GM18517 (cell line): ENCODE data around the gene ADORA3.
"Not testable (repeated sequence)": the region's sequence is repeated elsewhere in the genome, so short reads cannot be mapped to it uniquely, and the experiment has no call there.

ENCODE experiments used
- ATAC-seq: cut with Tn5 transposase; IDR thresholded peaks from one replicate; pipeline ENCODE4 v1.9.1; 2021; ENCODE audit warnings: mild to moderate bottlenecking, moderate library complexity; ENCODE audit not compliant: unreplicated experiment

Gene ADORA3

GRCh38 chr1:111503585-111504060 is at the start of gene ADORA3, which contains the start of gene TMIGD3:
Gene ADORA3, minus strand, starts transcription at chr1:111503633. Its CDS starts 279 bp downstream, at chr1:111503354.
Gene TMIGD3, minus strand, starts transcription at chr1:111503633. Its CDS starts 279 bp downstream, at chr1:111503354.
- ATAC-seq, result no peak

DNA sequence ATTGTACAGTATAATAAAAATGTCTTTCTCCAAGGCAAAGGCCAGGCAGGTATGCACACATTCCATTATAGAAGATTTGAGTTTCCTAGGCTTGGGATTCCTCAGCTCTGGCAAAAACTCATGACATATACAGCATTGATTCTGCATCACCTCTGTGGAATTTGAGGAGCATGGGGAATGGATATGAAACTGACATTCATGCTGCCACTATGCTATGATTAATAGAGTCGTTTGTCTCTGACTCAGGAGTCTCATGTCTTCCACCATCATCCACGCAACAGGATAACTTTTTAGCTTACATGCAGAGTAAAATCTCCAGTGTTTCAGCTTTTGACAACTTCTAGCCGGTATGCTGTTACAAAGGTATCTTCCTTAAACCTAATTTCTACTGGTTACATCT is 49.8 kb upstream of the ADORA3 start:
- ATAC-seq, result no peak

- no peak for ATAC-seq
These were observed 49.2 kb upstream of the ADORA3 start for GRCh38 chr1:111552587-111552986.

DNA sequence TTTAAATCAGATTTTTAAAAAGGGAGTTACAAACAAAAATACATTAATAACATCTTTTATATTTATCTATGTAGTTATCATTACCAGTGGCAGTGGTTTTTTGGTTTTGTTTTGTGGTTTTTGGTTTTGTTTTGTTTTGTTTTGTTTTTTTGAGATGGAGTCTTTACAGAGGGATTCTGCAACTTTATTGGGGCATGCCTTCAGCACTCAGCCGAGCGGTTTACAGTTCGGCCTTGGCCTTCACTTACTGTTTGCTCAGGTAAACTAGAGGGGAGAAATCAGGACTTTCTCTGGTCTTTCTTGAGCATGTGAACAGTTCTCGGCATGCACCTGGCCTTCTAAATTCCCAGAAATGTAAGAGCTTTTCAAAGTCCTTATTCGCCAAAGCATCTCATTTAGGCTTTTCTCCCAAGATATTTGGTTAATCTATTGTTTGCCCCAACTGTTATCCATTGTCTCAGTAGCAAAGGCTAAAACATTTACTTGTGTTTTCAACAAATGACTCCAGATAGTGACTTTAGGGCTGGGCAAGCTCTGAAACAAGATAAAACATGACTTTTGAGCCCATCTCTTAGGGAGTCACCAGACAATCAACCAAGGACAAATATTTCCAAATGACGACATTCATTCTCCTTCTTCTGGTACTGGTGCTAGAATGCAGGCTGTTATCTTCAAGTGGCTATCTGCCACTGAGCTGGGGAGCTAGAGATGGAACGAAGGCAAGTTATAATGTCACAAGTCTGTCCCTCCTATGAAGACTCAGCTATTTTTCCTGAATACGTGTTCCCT is 48.4 kb upstream of the ADORA3 start:
- no peak for ATAC-seq

DNA sequence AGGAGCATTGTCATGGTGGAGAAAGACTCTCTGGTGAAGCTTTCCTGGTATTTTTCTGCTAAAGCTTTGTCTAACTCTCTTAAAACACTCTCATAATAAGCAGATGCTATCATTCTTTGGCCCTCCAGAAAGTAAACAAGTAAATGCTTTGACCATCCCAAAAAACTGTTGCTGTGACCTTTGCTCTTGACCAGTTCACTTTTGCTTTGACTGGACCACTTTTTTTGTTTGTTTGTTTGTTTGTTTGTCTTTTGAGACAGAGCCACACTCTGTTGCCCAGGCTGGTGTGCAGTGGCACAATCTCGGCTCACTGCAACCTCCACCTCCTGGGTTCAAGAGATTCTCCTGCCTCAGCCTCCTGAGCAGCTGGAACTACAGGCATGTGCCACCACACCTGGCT is 44.4 kb upstream of the ADORA3 start:
- not testable (repeated sequence) for ATAC-seq

DNA sequence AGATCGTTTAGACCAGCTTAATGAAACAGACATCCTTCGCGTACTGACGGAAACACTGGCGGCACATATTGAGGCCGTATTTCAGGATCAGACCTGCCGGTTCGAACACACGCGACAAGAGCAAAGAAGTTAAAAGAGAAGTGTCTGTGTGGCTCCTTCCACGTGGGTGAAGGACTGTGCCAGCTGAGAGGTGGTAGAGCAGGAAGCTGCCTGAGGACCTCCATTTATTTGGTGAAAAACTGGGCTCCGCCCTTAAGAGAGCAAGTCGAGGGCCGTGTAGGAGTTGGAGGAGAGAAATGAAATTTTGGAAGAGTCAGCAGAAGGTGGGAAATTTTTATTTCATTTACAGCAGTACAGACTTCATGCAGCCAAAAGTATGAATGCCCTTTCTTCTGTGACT is 38.8 kb upstream of the ADORA3 start:
- no peak for ATAC-seq

GRCh38 chr1:111541721-111542120 is 38.3 kb upstream of the ADORA3 start:
- no peak for ATAC-seq

DNA sequence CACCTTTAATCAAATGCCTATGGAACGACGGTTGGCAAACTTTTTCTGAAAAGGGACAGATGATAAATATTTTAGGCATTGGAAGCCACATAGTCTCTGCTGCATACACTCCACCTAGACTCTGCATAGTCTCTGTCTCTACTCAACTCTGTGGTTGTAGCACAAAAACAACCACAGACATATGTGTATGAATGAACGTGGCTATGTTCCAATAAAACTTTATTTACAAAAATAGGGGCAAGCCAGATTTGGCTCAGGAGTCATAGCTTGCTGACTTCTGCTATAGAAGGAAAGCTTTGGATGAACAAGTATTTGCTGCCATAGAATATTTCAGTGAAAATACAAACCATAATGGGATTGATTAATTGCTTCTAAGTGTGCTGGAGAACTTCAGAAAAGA is 37.5 kb upstream of the ADORA3 start:
- no peak for ATAC-seq

- ATAC-seq, result no peak
These were observed 35.1 kb upstream of the ADORA3 start for GRCh38 chr1:111538343-111539025.

DNA sequence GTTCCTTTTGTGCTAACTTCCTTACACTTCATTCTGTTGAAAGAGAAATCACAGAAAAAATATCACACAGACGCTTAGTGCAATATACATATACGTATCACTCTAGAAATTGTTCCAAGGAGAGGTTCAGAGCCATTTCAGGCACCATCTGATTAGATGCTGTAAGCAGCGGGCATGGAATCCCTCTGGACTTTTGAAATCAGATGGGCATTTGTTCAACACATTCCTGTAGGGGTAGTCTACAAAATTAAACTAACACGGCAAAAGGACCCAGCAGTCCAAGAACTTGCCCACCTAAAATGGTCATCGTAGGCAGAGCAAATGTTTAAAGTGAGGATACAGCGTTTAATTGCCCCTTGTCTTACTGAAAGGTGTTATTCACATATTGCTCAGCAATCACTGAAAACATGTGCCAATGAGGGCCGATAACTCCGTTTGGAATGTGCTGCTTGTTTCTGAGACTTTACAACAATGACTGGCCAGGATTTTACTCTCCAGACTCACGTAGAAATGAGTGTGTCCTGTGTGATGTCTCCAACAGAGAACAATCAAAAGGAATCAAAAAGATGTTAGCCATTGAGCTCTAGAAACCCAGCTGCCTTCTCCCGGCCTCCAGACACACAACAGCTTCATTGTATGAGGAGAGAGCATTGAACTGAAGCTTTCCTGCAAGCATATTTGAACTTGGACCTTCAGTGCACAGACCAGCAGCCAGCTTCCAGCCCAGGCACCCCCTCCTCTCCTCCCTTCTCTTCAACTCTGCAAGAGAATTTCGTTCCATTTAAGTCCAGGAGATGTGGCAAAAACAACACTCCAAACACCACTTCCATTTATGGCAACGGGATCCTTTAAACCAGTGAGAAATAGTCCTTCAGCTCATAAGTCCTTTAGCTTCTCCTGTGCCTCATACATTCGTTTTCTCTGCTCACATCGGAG is 32.1 kb upstream of the ADORA3 start:
- no peak for ATAC-seq

DNA sequence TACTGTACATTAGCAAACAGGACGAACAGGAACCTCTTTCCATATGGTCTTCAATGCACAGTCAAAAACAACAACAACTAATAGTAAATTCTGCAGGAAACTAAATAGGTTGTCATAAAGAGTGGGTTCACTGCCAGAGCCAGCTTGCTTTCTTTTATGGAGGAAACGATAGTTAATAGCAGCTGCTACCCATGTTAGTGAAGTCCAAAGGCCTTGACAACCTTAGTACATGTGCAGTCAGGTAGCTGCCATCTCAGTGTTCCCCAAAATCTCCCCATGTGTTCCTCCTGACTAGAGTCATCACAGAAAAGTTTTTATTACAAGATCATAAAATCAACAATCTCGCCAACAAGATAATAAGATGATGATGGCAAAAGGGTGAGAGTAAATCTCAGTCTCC is 16.6 kb upstream of the ADORA3 start:
- ATAC-seq, result no peak

- no peak for ATAC-seq
These were observed 14.2 kb upstream of the ADORA3 start for GRCh38 chr1:111517469-111518225.

DNA sequence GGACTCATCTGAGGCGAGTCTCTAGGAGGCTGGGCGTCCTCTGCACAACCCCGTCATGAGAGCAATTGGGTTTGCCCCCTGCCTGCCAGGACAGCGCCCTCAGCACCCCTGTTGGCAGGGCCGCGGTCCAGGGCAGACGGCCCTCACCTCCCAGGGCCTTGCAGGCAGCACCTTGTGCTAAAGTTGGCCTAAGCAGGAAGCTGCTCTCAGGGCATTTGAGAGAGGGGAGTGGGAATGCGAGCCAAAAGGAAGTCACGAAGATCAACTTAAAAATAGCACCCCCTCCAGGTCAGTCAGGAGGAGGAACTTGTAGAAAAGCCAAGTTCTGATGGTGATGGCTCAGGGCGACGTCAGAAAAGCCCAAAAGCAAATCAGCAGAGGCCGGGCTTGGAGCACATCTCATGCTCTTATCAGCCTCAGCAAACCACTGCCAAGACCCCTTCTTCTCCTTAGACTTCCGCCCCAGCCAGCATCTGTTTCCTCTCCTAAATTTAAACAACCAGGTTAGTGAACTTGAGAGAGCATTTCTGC is 12.6 kb upstream of the ADORA3 start:
- no peak for ATAC-seq

GRCh38 chr1:111515291-111516004 is 12.0 kb upstream of the ADORA3 start:
- ATAC-seq, result no peak

DNA sequence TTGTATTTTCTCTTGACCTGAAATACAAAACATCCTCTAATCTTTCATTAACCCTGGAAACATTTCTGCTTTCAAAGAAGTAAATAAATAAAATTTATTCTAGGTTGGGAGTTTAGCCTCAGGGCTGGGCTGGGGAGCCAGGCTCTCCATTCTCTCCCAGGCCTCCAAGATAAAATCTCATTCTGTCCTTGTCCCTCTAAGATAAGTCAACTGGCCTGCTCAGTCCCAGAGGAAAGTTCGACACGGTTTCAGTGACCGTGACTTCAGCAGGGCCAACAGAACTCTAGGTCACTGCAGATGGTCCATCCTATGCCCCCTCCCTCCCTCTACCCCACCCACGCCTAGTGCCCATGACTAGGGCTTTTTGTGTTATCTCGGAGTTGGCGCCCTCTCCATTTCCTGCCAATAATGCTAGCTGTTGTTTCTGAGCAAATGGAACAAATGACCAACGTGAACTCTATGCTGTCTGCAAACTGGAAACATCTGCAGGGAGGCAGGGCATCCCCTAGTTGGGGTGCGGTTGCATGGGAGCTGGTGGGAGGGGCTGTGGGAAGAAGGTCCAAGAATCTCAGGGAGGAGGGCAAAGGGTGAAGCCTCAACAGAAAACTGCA is 10.1 kb upstream of the ADORA3 start:
- no peak for ATAC-seq

DNA sequence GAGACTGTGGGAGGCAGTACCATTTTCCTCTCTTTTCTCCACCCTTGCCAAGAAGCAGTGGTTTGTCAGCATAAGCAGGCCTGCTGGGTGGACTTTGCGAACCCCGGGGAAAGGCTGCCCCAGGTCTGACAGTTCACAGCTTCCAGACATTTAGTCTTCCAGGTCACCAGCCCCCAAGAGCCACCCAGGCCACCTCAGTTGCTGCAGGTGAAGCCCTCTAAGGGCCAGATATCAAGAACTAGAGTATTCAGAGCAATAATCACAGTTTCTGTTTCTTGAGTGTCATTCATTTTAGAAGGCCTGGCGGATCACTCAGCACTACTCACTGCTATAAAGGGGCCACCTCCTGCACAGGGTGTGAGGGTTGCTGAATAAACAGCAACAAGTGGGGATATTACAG is 9.5 kb upstream of the ADORA3 start:
- no peak for ATAC-seq

- no peak for ATAC-seq
These were observed 8.9 kb upstream of the ADORA3 start for GRCh38 chr1:111512132-111512889.

- no peak for ATAC-seq
These were observed 7.9 kb upstream of the ADORA3 start for GRCh38 chr1:111511370-111511769.
